Mucosa of rectum (tissue), 2 donors: ENCODE results near the gene CCDC82.

Source experiments
- H3K27ac ChIP-seq, 2 donors: one replicate each; pipeline ENCODE4 v1.7.0; 2013; ENCODE audit warnings: inconsistent platforms in 2 of 2, low read depth in 2 of 2, low read length in 2 of 2
- H3K27me3 ChIP-seq, 2 donors: one replicate each; pipeline ENCODE4 v1.7.0; 2013; ENCODE audit warnings: low read length in 2 of 2; ENCODE audit not compliant: control insufficient read depth in 2 of 2, insufficient read depth in 2 of 2
- H3K36me3 ChIP-seq, 2 donors: one replicate each; pipeline ENCODE4 v1.7.0; 2013; ENCODE audit warnings: low read length in 2 of 2; ENCODE audit not compliant: control insufficient read depth in 2 of 2, insufficient read depth in 2 of 2
- H3K4me1 ChIP-seq, 2 donors: one replicate each; pipeline ENCODE4 v1.7.0; 2013; ENCODE audit warnings: low read length in 2 of 2, mild to moderate bottlenecking in 1 of 2; ENCODE audit not compliant: control insufficient read depth in 2 of 2, insufficient read depth in 2 of 2
- H3K4me3 ChIP-seq, 2 donors: one replicate each; pipeline ENCODE4 v1.7.0; 2013; ENCODE audit warnings: low read length in 2 of 2
- H3K9ac ChIP-seq, 2 donors: one replicate each; pipeline ENCODE4 v1.7.0; 2013; ENCODE audit warnings: low read length in 2 of 2, low read depth in 1 of 2, mild to moderate bottlenecking in 1 of 2
- H3K9me3 ChIP-seq, 2 donors: one replicate each; pipeline ENCODE4 v1.7.0; 2013; ENCODE audit warnings: low read length in 2 of 2; ENCODE audit not compliant: control insufficient read depth in 2 of 2
- donor health status: healthy.
- donor health status: Normal muscosa, but diverticular disease.

Gene CCDC82

GRCh38 chr11:96319898-96320656, 69.6 kb downstream of the CCDC82 start:
- no peaks in the 10 kb centered on the region for H3K9me3 ChIP-seq
- no peaks in the 10 kb centered on the region for H3K36me3 ChIP-seq
- H3K4me1 ChIP-seq = peaks cover under 1 to 8% of the 10 kb centered on the region in 2 donors
- no peak overlapping the region for H3K27ac ChIP-seq
- no peak overlapping the region for H3K4me3 ChIP-seq
- H3K9ac ChIP-seq = no peak overlapping the region
- no peaks in the 10 kb centered on the region for H3K27me3 ChIP-seq

- Histone ChIP-seq H3K4me1 (peaks cover 12 to 21% of the 10 kb centered on the region in 2 donors), H3K27ac (no peak overlapping the region)
Measured at GRCh38 chr11:96318850-96319249, 70.9 kb downstream of the CCDC82 start.

GRCh38 chr11:96318399-96318798, 71.3 kb downstream of the CCDC82 start:
- H3K4me1 ChIP-seq = peaks cover 14 to 23% of the 10 kb centered on the region in 2 donors
- H3K27ac ChIP-seq = no peak overlapping the region
- H3K4me3 ChIP-seq = no peak overlapping the region
- no peaks in the 10 kb centered on the region for H3K36me3 ChIP-seq
- no peaks in the 10 kb centered on the region for H3K27me3 ChIP-seq
- H3K9me3 ChIP-seq = no peaks in the 10 kb centered on the region
- no peak overlapping the region for H3K9ac ChIP-seq

More at GRCh38 chr11:96318850-96319249, 70.9 kb downstream of the CCDC82 start:
- Histone ChIP-seq H3K9ac (no peak overlapping the region), H3K4me3 (no peak overlapping the region), H3K27me3 (no peaks in the 10 kb centered on the region), H3K36me3 (no peaks in the 10 kb centered on the region), H3K9me3 (no peaks in the 10 kb centered on the region)

GRCh38 chr11:96317985-96318384, 71.7 kb downstream of the CCDC82 start:
- H3K4me3 ChIP-seq = no peak overlapping the region
- no peaks in the 10 kb centered on the region for H3K27me3 ChIP-seq
- H3K27ac ChIP-seq = no peak overlapping the region
- no peaks in the 10 kb centered on the region for H3K9me3 ChIP-seq
- H3K36me3 ChIP-seq = no peaks in the 10 kb centered on the region
- peaks cover 18 to 23% of the 10 kb centered on the region in 2 donors for H3K4me1 ChIP-seq
- no peak overlapping the region for H3K9ac ChIP-seq

GRCh38 chr11:96317571-96317970, 72.1 kb downstream of the CCDC82 start:
- H3K27me3 ChIP-seq = no peaks in the 10 kb centered on the region
- H3K4me3 ChIP-seq = no peak overlapping the region
- no peaks in the 10 kb centered on the region for H3K9me3 ChIP-seq
- H3K4me1 ChIP-seq = peaks cover 18 to 23% of the 10 kb centered on the region in 2 donors
- no peak overlapping the region for H3K27ac ChIP-seq
- H3K36me3 ChIP-seq = no peaks in the 10 kb centered on the region
- H3K9ac ChIP-seq = no peak overlapping the region

- Histone ChIP-seq H3K4me3 (no peak overlapping the region), H3K4me1 (peaks cover 18 to 24% of the 10 kb centered on the region in 2 donors), H3K27me3 (no peaks in the 10 kb centered on the region), H3K36me3 (no peaks in the 10 kb centered on the region), H3K9ac (no peak overlapping the region), H3K9me3 (no peaks in the 10 kb centered on the region), H3K27ac (no peak overlapping the region)
Measured at GRCh38 chr11:96316869-96317268, 72.8 kb downstream of the CCDC82 start.

- no peaks in the 10 kb centered on the region for H3K27me3 ChIP-seq
- H3K27ac ChIP-seq = no peak overlapping the region
- no peak overlapping the region for H3K4me3 ChIP-seq
- H3K4me1 ChIP-seq = peaks cover 18 to 36% of the 10 kb centered on the region in 2 donors
- H3K36me3 ChIP-seq = no peaks in the 10 kb centered on the region
- no peaks in the 10 kb centered on the region for H3K9me3 ChIP-seq
- H3K9ac ChIP-seq = no peak overlapping the region
Measured at GRCh38 chr11:96315476-96315875, 74.2 kb downstream of the CCDC82 start.

- Histone ChIP-seq H3K9ac (no peak overlapping the region), H3K27me3 (no peaks in the 10 kb centered on the region), H3K9me3 (no peaks in the 10 kb centered on the region), H3K36me3 (no peaks in the 10 kb centered on the region), H3K4me3 (peak overlapping the region in 1 of 2 donors; percentile 6), H3K4me1 (peaks cover 18 to 36% of the 10 kb centered on the region in 2 donors), H3K27ac (peak overlapping the region; percentile 59 to 70)
Measured at GRCh38 chr11:96314326-96315020, 75.2 kb downstream of the CCDC82 start.

GRCh38 chr11:96313163-96313562, 76.5 kb downstream of the CCDC82 start:
- peaks cover 26 to 40% of the 10 kb centered on the region in 2 donors for H3K4me1 ChIP-seq
- no peaks in the 10 kb centered on the region for H3K9me3 ChIP-seq
- H3K9ac ChIP-seq = no peak overlapping the region
- no peak overlapping the region for H3K4me3 ChIP-seq
- no peaks in the 10 kb centered on the region for H3K27me3 ChIP-seq
- no peak overlapping the region for H3K27ac ChIP-seq
- H3K36me3 ChIP-seq = no peaks in the 10 kb centered on the region

- Histone ChIP-seq H3K4me3 (no peak overlapping the region), H3K27ac (peak overlapping the region; percentile 49 to 55), H3K36me3 (no peaks in the 10 kb centered on the region), H3K27me3 (no peaks in the 10 kb centered on the region), H3K9ac (no peak overlapping the region), H3K4me1 (peaks cover 36 to 53% of the 10 kb centered on the region in 2 donors), H3K9me3 (no peaks in the 10 kb centered on the region)
Measured at GRCh38 chr11:96311120-96311568, 78.6 kb downstream of the CCDC82 start.
